OCI-LY7 (cell line): ENCODE data around the gene AKAP8L.

ENCODE experiments used
- CTCF ChIP-seq: fragments of 200-600 bp; sonication (generic); conservative IDR thresholded peaks from 2 replicates; pipeline ENCODE4 v1.5.1; 2014; ENCODE audit warnings: mild to moderate bottlenecking, antibody characterized with exemption, low read length, moderate library complexity, mixed read lengths
- EZH2phosphoT487 ChIP-seq: fragments of 200-600 bp; sonication (generic); IDR thresholded peaks from 2 replicates; pipeline ENCODE4 v1.6.1; 2018; ENCODE audit warnings: low read depth, borderline replicate concordance, mild to moderate bottlenecking, mixed run types, antibody characterized with exemption, low read length, moderate library complexity, mixed read lengths

GRCh38 chr19:15365264-15365663, 53.5 kb downstream of the AKAP8L start:
- TF ChIP-seq CTCF, result no peak
- TF ChIP-seq EZH2phosphoT487, result no peak
